ENCODE results near the gene XXYLT1. TPM values are rescaled to one million over a fixed set of nuclear protein-coding genes. Genes with fewer than 3 reads are reported as not detected.

The XXYLT1 gene
- total and polyA plus RNA-seq, 9 of the 15 experiments (the other 6 are each of a cell fraction or from before 2014, with no cell fraction given) = 1.9 to 18.9 (median 15.0) TPM

GRCh38 chr3:195178124-195178910 lies 92.6 kb downstream of the XXYLT1 start (continued):
- TF ChIP-seq E4F1 (CRISPR knock-in tag; IDR thresholded peaks at IDR 0.05; ENCODE audit: borderline replicate concordance) = no peak
- TF ChIP-seq ZNF124 (CRISPR knock-in tag; IDR thresholded peaks at IDR 0.05) = no peak
- no peak for TF ChIP-seq TRIM28 (IDR thresholded peaks at IDR 0.05)
- TF ChIP-seq TBL1XR1 (IDR thresholded peaks at IDR 0.05; ENCODE audit: low read length in 2 of 2) = 0 out of 4 replicates have a peak, but pooled peaks of 1 of the 2 experiments have one; percentile 53
- no peak for TF ChIP-seq ZNF232 (CRISPR knock-in tag; IDR thresholded peaks at IDR 0.05)
- TF ChIP-seq BRF1 (IDR thresholded peaks at IDR 0.05; ENCODE audit: borderline replicate concordance, extremely low read depth, insufficient read length) = no peak
- no peak for TF ChIP-seq MYC (IDR thresholded peaks at IDR 0.05; ENCODE audit: low read depth, low read length)
- TF ChIP-seq MYC (CRISPR knock-in tag; IDR thresholded peaks at IDR 0.05; ENCODE audit: borderline replicate concordance, low read depth) = no peak
- 0 out of 2 replicates have a peak, but pooled peaks have one; percentile 25 for TF ChIP-seq POLR2A (conservative IDR thresholded peaks at IDR 0.05)
- no peak for TF ChIP-seq MTF1 (CRISPR knock-in tag; IDR thresholded peaks at IDR 0.05; ENCODE audit: borderline replicate concordance)
- TF ChIP-seq SMAD2 (IDR thresholded peaks at IDR 0.05; ENCODE audit: low read depth, low read length) = no peak
- TF ChIP-seq CLOCK (CRISPR knock-in tag; IDR thresholded peaks at IDR 0.05; ENCODE audit: borderline replicate concordance) = no peak
- TF ChIP-seq PTBP1 (IDR thresholded peaks at IDR 0.05; ENCODE audit: low read depth, low read length) = no peak
- peak; percentile 54; the same call in 1 of the 2 replicates for TF ChIP-seq ZNF766 (CRISPR knock-in tag; conservative IDR thresholded peaks at IDR 0.05)
- no peak for TF ChIP-seq ZNF133 (CRISPR knock-in tag; IDR thresholded peaks at IDR 0.05)
- peak; percentile 91 for TF ChIP-seq SMARCA4 (IDR thresholded peaks at IDR 0.05)
- peak; percentile 67 for TF ChIP-seq CXXC5 (CRISPR knock-in tag; IDR thresholded peaks at IDR 0.05)
- TF ChIP-seq NR2C1 (IDR thresholded peaks at IDR 0.05) = no peak
- no peak for TF ChIP-seq NR2C1 (tag; IDR thresholded peaks at IDR 0.05)
- TF ChIP-seq ELK1 (CRISPR knock-in tag; IDR thresholded peaks at IDR 0.05) = no peak
- TF ChIP-seq ZNF12 (CRISPR knock-in tag; IDR thresholded peaks at IDR 0.05) = no peak
- no peak for TF ChIP-seq POLR3G (IDR thresholded peaks at IDR 0.05; ENCODE audit: extremely low read depth, insufficient read length, insufficient replicate concordance)
- no peak for TF ChIP-seq ZFP36 (IDR thresholded peaks at IDR 0.05; ENCODE audit: low read depth, low read length, partially characterized antibody)

Measured in K562 (cell line).